ENCODE data around the gene CCNG2. TPM values are rescaled to one million over a fixed set of nuclear protein-coding genes. Genes with fewer than 3 reads are reported as not detected.

Gene CCNG2
- total RNA-seq, 1 experiment from 2014 or later = 10.6 TPM

DNA sequence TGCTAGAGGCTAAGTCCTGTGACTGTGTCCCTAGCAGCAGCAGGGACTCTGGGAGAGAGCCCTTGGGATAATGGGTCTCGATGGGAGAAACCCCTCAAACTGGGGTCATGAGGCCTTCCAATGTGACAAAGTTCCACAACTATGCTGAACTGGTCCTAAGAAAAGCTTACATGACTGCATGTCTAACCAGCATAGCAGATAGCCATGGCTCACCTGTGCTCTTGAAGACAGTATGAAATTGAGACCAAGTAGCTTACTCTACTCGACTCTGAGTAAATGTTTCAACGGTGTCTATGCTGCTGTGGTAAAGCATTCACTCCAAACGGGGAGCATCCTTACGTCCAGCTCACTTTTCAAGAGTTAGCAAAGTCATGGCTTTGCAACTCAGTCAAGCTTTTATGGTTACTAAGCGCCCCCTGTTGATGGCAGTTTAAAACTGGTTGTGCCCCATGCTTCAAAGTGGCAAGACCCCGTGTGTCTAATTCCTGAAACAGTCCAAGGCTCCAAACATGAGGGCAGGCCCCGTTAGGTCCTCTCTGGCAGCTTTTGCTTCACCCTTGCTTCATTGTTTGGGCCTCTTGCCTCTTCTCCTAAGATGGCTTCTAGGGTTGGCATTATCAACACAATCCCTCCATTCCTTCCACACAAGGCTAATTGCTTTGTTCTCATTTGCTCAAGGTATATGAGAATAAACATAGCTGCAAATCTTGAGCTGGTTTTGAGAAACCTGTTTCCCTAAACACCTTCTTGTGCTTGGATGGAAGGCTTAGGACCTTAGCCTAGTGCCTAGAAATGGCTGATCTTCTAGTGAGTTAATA lies 46.6 kb downstream of the CCNG2 start:
- Histone ChIP-seq H2BK15ac (ENCODE audit: low read depth, low read length) (no peak overlapping the region; the same call in 1 of the 2 replicates), H3K79me2 (ENCODE audit: insufficient read depth, low read length) (no peaks in the 10 kb centered on the region), H3K23me2 (ENCODE audit: insufficient read length, low read depth, low read length, poor library complexity, severe bottlenecking) (no peaks in the 10 kb centered on the region), H4K5ac (ENCODE audit: insufficient read length, low read depth, low read length) (no peak overlapping the region), H3K4ac (ENCODE audit: low read depth, low read length) (no peak overlapping the region), H4K20me1 (ENCODE audit: control insufficient read depth, insufficient read depth, insufficient read length) (no peaks in the 10 kb centered on the region), H3K9me3 (ENCODE audit: control insufficient read depth, low read depth, low read length) (no peaks in the 10 kb centered on the region), H3T11ph (ENCODE audit: low read length) (no peak overlapping the region), H3K9ac (ENCODE audit: extremely low read depth, insufficient read length, low read length) (no peak overlapping the region), H2BK12ac (ENCODE audit: insufficient read length, low read depth, low read length) (no peak overlapping the region), H3K4me1 (ENCODE audit: insufficient read depth, low read length) (0 out of 2 replicates have a peak, but pooled peaks cover 3% of the 10 kb centered on the region), H3K4me2 (ENCODE audit: insufficient read depth, insufficient read length, low read length) (no peak overlapping the region), H3K27me3 (ENCODE audit: insufficient read depth, low read length) (no peaks in the 10 kb centered on the region), H2AK5ac (ENCODE audit: insufficient read length, low read length) (no peak overlapping the region), H3K79me1 (ENCODE audit: insufficient read depth, low read depth, low read length, poor library complexity, severe bottlenecking) (no peaks in the 10 kb centered on the region), H3K56ac (ENCODE audit: insufficient read length, low read depth, low read length) (no peak overlapping the region), H4K8ac (replicated peaks; ENCODE audit: insufficient read length, low read depth, low read length) (no peak overlapping the region), H2BK120ac (ENCODE audit: low read depth, low read length, poor library complexity, severe bottlenecking) (no peak overlapping the region), H2BK20ac (ENCODE audit: low read depth, low read length, poor library complexity, severe bottlenecking) (no peak overlapping the region), H3K27ac (ENCODE audit: insufficient read length, low read depth, low read length) (no peak overlapping the region), H4K91ac (ENCODE audit: insufficient read length, low read depth, low read length) (no peak overlapping the region), H2AFZ (ENCODE audit: low read length) (no peak overlapping the region), H2BK5ac (ENCODE audit: insufficient read length, low read length) (no peak overlapping the region), H3K18ac (ENCODE audit: insufficient read length, low read depth, low read length) (no peak overlapping the region), H3K23ac (ENCODE audit: insufficient read length, low read depth, low read length) (no peak overlapping the region), H3K14ac (ENCODE audit: insufficient read depth, low read length) (no peak overlapping the region)
- peak; percentile 77 for DNase-seq
- no peaks in the 10 kb centered on the region for H3K4me1 Mint-ChIP-seq
- no peak overlapping the region for H3K4me3 Mint-ChIP-seq
- no peaks in the 10 kb centered on the region for H3K36me3 Mint-ChIP-seq (ENCODE audit: insufficient read depth in 1 of 3, low read depth in 3 of 3)
- no CpG with 5 or more reads among the region's 8 CpGs for WGBS (ENCODE audit: extremely low coverage, insufficient read length, low lambda C conversion rate)
- TF ChIP-seq, protein P1, sequence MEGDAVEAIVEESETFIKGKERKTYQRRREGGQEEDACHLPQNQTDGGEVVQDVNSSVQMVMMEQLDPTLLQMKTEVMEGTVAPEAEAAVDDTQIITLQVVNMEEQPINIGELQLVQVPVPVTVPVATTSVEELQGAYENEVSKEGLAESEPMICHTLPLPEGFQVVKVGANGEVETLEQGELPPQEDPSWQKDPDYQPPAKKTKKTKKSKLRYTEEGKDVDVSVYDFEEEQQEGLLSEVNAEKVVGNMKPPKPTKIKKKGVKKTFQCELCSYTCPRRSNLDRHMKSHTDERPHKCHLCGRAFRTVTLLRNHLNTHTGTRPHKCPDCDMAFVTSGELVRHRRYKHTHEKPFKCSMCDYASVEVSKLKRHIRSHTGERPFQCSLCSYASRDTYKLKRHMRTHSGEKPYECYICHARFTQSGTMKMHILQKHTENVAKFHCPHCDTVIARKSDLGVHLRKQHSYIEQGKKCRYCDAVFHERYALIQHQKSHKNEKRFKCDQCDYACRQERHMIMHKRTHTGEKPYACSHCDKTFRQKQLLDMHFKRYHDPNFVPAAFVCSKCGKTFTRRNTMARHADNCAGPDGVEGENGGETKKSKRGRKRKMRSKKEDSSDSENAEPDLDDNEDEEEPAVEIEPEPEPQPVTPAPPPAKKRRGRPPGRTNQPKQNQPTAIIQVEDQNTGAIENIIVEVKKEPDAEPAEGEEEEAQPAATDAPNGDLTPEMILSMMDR (conservative IDR thresholded peaks at IDR 0.05) = peak; percentile 88
- H3K27ac Mint-ChIP-seq = no peak overlapping the region
- H3K9me3 Mint-ChIP-seq = no peaks in the 10 kb centered on the region
- H3K27me3 Mint-ChIP-seq (ENCODE audit: low read depth) = peaks cover 5% of the 10 kb centered on the region

All from H9 (cell line).